Epithelial cell of proximal tubule (primary cell): ENCODE results near the gene SORBS2. TPM values are rescaled to one million over a fixed set of nuclear protein-coding genes. Genes with fewer than 3 reads are reported as not detected.

Experiments used
- DNase-seq: peaks from one replicate; pipeline ENCODE4 v3.0.0-alpha.2; 2011; ENCODE audit warnings: low read depth
- H3K4me3 ChIP-seq: 2 replicates; pipeline ENCODE4 v1.5.1; 2011; ENCODE audit warnings: low read depth, mild to moderate bottlenecking, low read length
- total RNA-seq: library from RNA; depleted of rRNA; stranded (reverse); fragments of >200 nt; gene quantifications from 2 replicates; pipeline ENCODE4 v1.2.3, GENCODE V29; 2015
- TF ChIP-seq, protein P1 (sequence below): conservative IDR thresholded peaks from 2 replicates; pipeline ENCODE4 v1.5.1; 2012; ENCODE audit warnings: low read depth, mild to moderate bottlenecking, low read length

The SORBS2 gene
- total RNA-seq, 1 donor from 2014 or later: 11.6 TPM

DNA sequence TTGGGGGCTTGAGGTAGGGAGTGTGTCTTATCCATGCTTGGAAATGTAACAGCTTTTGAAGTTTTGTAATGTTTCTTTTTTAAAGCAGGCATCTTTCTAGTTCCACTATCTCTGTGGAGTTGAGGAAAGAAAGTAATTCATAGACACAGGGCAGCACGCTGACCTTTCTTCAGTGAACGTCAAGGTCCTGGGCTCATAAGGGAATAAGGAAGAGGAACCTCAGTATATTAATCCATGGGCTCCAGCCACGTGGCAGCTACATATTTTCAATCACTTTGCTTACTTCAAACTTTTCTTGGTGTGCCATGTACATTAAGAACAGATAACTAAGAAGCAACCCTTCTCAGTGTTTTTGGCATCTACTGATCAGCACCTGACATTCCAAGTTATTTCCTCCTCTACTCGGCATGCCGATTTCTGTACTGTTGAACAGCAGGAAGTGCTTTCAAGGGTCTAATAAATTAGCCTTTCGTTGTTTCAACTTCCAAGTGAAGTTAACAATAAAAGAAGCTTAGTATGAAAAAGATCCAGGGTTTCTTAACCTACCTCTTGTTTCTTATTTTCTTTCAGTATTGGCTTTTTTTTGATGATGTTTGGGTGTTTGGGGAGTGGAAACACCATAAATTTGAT is 88.2 kb downstream of the SORBS2 start:
- TF ChIP-seq, protein P1, sequence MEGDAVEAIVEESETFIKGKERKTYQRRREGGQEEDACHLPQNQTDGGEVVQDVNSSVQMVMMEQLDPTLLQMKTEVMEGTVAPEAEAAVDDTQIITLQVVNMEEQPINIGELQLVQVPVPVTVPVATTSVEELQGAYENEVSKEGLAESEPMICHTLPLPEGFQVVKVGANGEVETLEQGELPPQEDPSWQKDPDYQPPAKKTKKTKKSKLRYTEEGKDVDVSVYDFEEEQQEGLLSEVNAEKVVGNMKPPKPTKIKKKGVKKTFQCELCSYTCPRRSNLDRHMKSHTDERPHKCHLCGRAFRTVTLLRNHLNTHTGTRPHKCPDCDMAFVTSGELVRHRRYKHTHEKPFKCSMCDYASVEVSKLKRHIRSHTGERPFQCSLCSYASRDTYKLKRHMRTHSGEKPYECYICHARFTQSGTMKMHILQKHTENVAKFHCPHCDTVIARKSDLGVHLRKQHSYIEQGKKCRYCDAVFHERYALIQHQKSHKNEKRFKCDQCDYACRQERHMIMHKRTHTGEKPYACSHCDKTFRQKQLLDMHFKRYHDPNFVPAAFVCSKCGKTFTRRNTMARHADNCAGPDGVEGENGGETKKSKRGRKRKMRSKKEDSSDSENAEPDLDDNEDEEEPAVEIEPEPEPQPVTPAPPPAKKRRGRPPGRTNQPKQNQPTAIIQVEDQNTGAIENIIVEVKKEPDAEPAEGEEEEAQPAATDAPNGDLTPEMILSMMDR: no peak
- no peak overlapping the region for H3K4me3 ChIP-seq
- no peak for DNase-seq

DNA sequence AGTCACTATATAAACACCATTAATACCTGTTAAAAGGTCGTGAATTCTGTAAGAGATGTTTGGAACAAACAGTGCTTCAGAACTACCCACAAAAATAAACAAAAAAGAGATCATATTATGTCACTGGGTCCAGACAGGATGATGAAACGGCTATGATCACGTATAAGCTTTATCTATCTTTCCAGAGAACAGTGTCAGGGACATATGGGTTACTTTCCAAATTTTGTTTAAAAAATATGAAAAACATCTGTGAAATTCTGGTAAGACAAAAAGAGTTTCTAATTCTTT is 90.0 kb downstream of the SORBS2 start:
- no peak for DNase-seq
- TF ChIP-seq, protein P1: no peak
- H3K4me3 ChIP-seq: no peak overlapping the region

DNA sequence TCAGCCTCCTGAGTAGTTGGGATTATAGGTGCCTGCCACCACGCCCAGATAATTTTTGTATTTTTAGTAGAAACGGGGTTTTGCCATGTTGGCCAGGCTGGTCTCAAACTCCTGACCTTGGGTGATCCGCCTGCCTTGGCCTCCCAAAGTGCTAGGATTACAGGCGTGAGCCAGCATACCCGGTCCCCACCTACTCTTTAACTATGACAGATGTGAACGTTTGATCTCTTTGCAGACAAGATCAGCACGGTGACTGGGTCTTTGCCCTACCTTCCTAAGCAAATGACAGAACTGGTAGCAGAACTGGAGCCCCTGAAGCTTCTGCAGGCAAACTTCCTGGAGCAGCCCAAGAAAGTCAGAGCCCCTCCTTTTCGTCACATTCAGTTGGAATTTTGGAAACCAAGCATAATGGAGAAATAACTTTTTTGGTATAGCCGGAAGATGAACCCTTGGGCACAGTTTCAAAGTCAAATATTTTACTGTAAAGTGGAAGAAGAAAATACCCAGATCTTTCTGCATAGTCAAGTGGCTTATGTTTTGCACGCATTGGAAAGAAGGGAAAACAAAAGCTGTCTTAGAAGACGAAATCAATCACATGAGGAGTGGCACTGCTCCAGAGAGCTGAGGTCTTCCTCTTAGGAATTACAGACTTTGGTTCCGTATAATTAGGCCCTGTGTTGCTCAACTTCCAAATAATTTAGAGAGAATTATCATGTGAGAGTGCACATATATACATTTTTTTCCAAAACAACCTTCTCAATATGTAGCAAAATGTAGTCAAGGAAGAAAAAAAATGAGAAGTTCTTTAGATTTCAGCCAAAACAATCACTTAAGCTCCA is 90.6 kb downstream of the SORBS2 start:
- DNase-seq: no peak
- TF ChIP-seq, protein P1: no peak

DNA sequence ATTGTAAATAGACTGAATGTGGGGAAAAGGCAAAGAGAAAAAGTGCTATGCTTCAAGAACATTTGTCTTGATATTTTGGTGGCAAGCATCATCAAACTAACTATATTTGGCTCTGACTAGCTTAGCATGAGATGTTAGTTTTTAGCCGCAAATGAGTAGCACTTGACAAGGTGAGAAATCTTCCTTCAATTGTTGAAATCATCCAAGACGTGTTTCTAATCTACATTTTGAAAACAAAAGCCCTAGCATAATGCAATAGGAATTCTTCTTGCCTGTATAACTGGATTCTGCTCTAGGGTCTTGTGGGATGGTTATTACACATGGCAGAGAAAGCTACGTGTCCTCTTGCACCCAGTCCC is 92.5 kb downstream of the SORBS2 start:
- TF ChIP-seq, protein P1: no peak
- DNase-seq: no peak
- no peak overlapping the region for H3K4me3 ChIP-seq

More for the DNA sequence above, 90.6 kb downstream of the SORBS2 start:
- no peak overlapping the region for H3K4me3 ChIP-seq

DNA sequence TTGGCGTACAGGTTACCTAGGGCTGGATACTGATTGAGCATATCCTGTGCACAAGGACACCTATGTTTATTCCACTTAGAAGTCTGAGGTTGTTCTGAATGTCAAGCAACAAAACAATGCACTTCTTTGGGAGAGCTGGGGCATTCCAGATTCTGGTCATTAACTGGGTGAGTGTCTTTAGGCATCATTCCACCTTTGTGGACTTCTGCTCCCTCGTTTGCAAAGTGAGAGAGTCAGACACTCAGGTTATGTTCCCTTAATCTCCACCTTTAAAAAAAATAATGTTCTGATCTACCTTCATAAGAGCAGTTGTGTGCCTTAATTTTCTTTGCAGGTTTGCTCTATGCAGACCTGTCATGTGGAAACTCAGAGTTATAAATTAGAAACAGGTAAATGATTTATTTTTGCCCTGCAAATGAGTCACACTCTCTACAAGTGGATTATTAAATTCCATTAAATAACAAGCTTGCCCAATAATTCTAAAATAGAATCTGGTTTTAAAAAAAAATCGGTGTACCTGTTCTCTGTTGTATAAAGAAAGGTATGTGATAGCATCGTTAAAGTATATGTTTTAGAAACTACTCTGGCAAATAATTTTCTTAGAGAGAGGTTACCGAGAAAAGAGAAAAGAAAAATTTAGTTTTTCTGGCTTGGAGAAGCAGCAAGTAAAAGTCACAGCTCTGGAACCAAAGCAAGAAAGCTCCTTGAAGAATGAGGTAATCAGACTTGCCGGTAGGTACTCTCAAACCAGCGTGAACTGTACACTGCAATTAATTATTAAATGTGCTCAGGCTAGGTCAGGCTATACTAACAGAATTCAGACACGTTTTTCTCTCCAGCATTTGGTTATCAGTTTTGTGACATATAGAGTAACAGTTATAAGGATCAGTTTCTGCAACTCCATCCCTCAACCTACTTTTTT is 93.2 kb downstream of the SORBS2 start:
- peak overlapping the region; percentile 21 for H3K4me3 ChIP-seq
- TF ChIP-seq, protein P1: no peak
- DNase-seq: peak; percentile 88

DNA sequence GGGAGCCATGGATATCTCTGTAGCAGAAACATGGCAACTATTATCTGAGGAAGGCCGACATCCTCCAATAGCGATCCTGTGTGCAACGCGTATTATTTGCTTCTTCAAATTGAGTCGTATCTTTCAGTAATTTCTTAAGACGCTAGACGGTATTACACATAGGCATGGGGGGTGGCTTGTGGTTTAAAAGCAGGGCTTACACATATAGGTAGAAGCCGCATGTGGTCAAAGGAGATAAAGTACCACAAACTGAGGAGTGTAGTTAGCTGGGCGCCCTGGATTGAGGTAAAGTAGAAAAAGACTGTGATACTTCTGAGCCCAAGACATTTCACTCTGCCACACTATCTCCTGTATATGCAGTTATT is 94.6 kb downstream of the SORBS2 start:
- no peak for DNase-seq
- H3K4me3 ChIP-seq: no peak overlapping the region
- TF ChIP-seq, protein P1: no peak
